Caco-2 (cell line): ENCODE results near the gene SIGLECL1. TPM values are rescaled to one million over a fixed set of nuclear protein-coding genes. Genes with fewer than 3 reads are reported as not detected.

ENCODE experiments used
- BruUV-seq: library from RNA; stranded (reverse); fragments of 400-500 nt; replicated peaks from 2 replicates; lab custom pipeline; 2021; lab: Mats Ljungman, UMichigan
- CTCF ChIA-PET: fragments of 300-600 bp; sonication (Branson Sonifier 250); formaldehyde crosslinking; loops from one replicate; lab custom pipeline; 2022; ENCODE audit warnings: antibody characterized with exemption; lab: Charles Lee
- POLR2A ChIA-PET: fragments of 300-600 bp; sonication (Branson Sonifier 250); formaldehyde crosslinking; loops from one replicate; lab custom pipeline; 2022; ENCODE audit warnings: antibody characterized with exemption; lab: Charles Lee
- DNase-seq, 2 experiments: peaks; one replicate each; pipeline versions ENCODE4 v3.0.0 to v3.0.0-alpha.2; 2020 to 2022
- H3K27me3 ChIP-seq: replicated peaks from 2 replicates; pipeline ENCODE4 v1.6.0; 2011; ENCODE audit warnings: low read length; ENCODE audit not compliant: control insufficient read depth, insufficient read depth
- H3K36me3 ChIP-seq: 2 replicates; pipeline ENCODE4 v1.5.1; 2011; ENCODE audit warnings: low read length; ENCODE audit not compliant: control insufficient read depth, insufficient read depth
- H3K4me1 ChIP-seq: fragments of 250-450 bp; sonication (Bioruptor Pico); 2 replicates; pipeline ENCODE4 v1.5.1; 2020; ENCODE audit warnings: mild to moderate bottlenecking
- H3K4me3 ChIP-seq: 2 replicates; pipeline ENCODE4 v1.5.1; 2011; ENCODE audit warnings: low read depth, mild to moderate bottlenecking, control low read depth, low read length
- H3K9me3 ChIP-seq: fragments of 250-450 bp; sonication (Bioruptor Pico); 2 replicates; pipeline ENCODE4 v1.5.1; 2020; ENCODE audit warnings: mild to moderate bottlenecking, moderate library complexity
- H3K27ac Mint-ChIP-seq: one replicate; pipeline ENCODE4 v1.8.0; 2022; ENCODE audit warnings: mixed read lengths; ENCODE audit not compliant: unreplicated experiment
- H3K27me3 Mint-ChIP-seq: one replicate; pipeline ENCODE4 v1.8.0; 2022; ENCODE audit warnings: mixed read lengths; ENCODE audit not compliant: insufficient read depth, unreplicated experiment
- H3K36me3 Mint-ChIP-seq: one replicate; pipeline ENCODE4 v1.8.0; 2022; ENCODE audit warnings: mild to moderate bottlenecking, mixed read lengths; ENCODE audit not compliant: insufficient read depth, unreplicated experiment
- H3K4me1 Mint-ChIP-seq: one replicate; pipeline ENCODE4 v1.8.0; 2022; ENCODE audit warnings: low read depth, mixed read lengths; ENCODE audit not compliant: unreplicated experiment
- H3K4me3 Mint-ChIP-seq: one replicate; pipeline ENCODE4 v1.8.0; 2022; ENCODE audit warnings: mild to moderate bottlenecking, moderate library complexity, mixed read lengths; ENCODE audit not compliant: unreplicated experiment
- H3K9me3 Mint-ChIP-seq: one replicate; pipeline ENCODE4 v1.8.0; 2022; ENCODE audit warnings: mixed read lengths; ENCODE audit not compliant: unreplicated experiment
- CTCF ChIP-seq, 2 experiments: fragments of 200-600 bp in 1 of 2; IDR thresholded peaks; 1 replicate in 1 of 2; 2 replicates in 1 of 2; pipeline versions ENCODE4 v1.5.1 to v1.8.0; 2011 to 2022; ENCODE audit warnings: antibody characterized with exemption in 1 of 2, control low read depth in 1 of 2, inconsistent platforms in 1 of 2, low read depth in 1 of 2, low read length in 1 of 2, mild to moderate bottlenecking in 1 of 2, moderate library complexity in 1 of 2; ENCODE audit not compliant: insufficient read depth in 1 of 2, severe bottlenecking in 1 of 2, unreplicated experiment in 1 of 2
- intact Hi-C: fragments of 100-400 bp; cut with micrococcal nuclease; formaldehyde crosslinking; loops from one replicate; pipeline ENCODE4 v1.10.0; 2022; ENCODE audit not compliant: unreplicated experiment
- total RNA-seq: library from RNA; stranded (reverse); gene quantifications from 2 replicates; pipeline ENCODE4 v1.2.3, GENCODE V29; 2022

SIGLECL1 gene
- total RNA-seq, 1 experiment from 2014 or later: not detected

DNA sequence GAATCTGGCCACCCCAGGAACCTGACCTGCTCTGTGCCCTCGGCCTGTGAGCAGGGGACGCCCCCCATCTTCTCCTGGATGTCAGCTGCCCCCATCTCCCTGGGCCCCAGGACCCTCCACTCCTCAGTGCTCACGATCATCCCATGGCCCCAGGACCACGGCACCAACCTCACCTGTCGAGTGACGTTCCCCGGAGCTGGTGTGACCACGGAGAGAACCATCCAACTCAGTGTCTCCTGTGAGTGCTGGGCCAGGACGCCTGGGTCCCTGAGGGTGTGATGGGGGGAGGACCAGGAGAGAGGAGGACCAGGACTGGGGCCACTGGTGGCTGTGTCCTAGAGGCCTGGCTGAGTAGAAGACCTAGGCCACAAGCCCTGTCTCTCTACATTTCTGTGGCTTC, 39.0 kb upstream of the SIGLECL1 start:
- intact Hi-C loops: no loop called here
- Histone ChIP-seq H3K9me3 (no peaks in the 10 kb centered on the region), H3K4me1 (no peaks in the 10 kb centered on the region), H3K27me3 (no peaks in the 10 kb centered on the region), H3K36me3 (no peaks in the 10 kb centered on the region), H3K4me3 (no peak overlapping the region)
- no peak for TF ChIP-seq CTCF (IDR thresholded peaks at IDR 0.05; ENCODE audit: insufficient read depth in 1 of 2, low read depth in 1 of 2, low read length in 1 of 2, severe bottlenecking in 1 of 2, unreplicated experiment in 1 of 2)
- no peaks in the 10 kb centered on the region for H3K36me3 Mint-ChIP-seq
- DNase-seq: no peak
- H3K4me1 Mint-ChIP-seq: no peaks in the 10 kb centered on the region
- ChIA-PET POLR2A (no interaction called here), CTCF (no interaction called here)
- no peak overlapping the region for H3K4me3 Mint-ChIP-seq
- H3K9me3 Mint-ChIP-seq: no peaks in the 10 kb centered on the region
- no peak overlapping the region for H3K27ac Mint-ChIP-seq
- BruUV-seq: no TSS peak
- peaks cover 7% of the 10 kb centered on the region for H3K27me3 Mint-ChIP-seq

GRCh38 chr19:51219307-51219706, 31.6 kb upstream of the SIGLECL1 start:
- H3K27ac Mint-ChIP-seq: no peak overlapping the region
- H3K4me3 Mint-ChIP-seq: no peak overlapping the region
- H3K4me1 Mint-ChIP-seq: no peaks in the 10 kb centered on the region
- H3K36me3 Mint-ChIP-seq: no peaks in the 10 kb centered on the region
- H3K9me3 Mint-ChIP-seq: no peaks in the 10 kb centered on the region
- BruUV-seq: no TSS peak
- POLR2A ChIA-PET: no interaction called here
- no peaks in the 10 kb centered on the region for H3K9me3 ChIP-seq
- H3K4me3 ChIP-seq: no peak overlapping the region
- H3K36me3 ChIP-seq: no peaks in the 10 kb centered on the region
- CTCF ChIA-PET: no interaction called here
- intact Hi-C loops: no loop called here
- H3K27me3 ChIP-seq: no peaks in the 10 kb centered on the region
- no peak for TF ChIP-seq CTCF (IDR thresholded peaks at IDR 0.05; ENCODE audit: insufficient read depth in 1 of 2, low read depth in 1 of 2, low read length in 1 of 2, severe bottlenecking in 1 of 2, unreplicated experiment in 1 of 2)
- no peak for DNase-seq
- H3K4me1 ChIP-seq: no peaks in the 10 kb centered on the region
- peaks cover 18% of the 10 kb centered on the region for H3K27me3 Mint-ChIP-seq

GRCh38 chr19:51219971-51220370, 30.9 kb upstream of the SIGLECL1 start:
- no peak for TF ChIP-seq CTCF (IDR thresholded peaks at IDR 0.05; ENCODE audit: insufficient read depth in 1 of 2, low read depth in 1 of 2, low read length in 1 of 2, severe bottlenecking in 1 of 2, unreplicated experiment in 1 of 2)
- no peak for DNase-seq
- Mint-ChIP-seq H3K36me3 (no peaks in the 10 kb centered on the region), H3K9me3 (no peaks in the 10 kb centered on the region), H3K4me1 (no peaks in the 10 kb centered on the region), H3K27me3 (peaks cover 20% of the 10 kb centered on the region), H3K4me3 (no peak overlapping the region), H3K27ac (no peak overlapping the region)
- no TSS peak for BruUV-seq
- intact Hi-C loops: no loop called here
- POLR2A ChIA-PET: no interaction called here
- CTCF ChIA-PET: no interaction called here
- H3K27me3 ChIP-seq: no peaks in the 10 kb centered on the region
- no peak overlapping the region for H3K4me3 ChIP-seq
- no peaks in the 10 kb centered on the region for H3K36me3 ChIP-seq
- no peaks in the 10 kb centered on the region for H3K4me1 ChIP-seq
- H3K9me3 ChIP-seq: no peaks in the 10 kb centered on the region
